ENCODE results near the gene ARHGEF2. TPM values are rescaled to one million over a fixed set of nuclear protein-coding genes. Genes with fewer than 3 reads are reported as not detected.

The ARHGEF2 gene
- total RNA-seq, 1 experiment from 2014 or later = 85.1 TPM

- H3K9ac ChIP-seq (ENCODE audit: low read length) = peak within 1 kb of the TSS; percentile 67
- H4K20me1 ChIP-seq (ENCODE audit: insufficient read depth, low read depth, low read length) = no peaks in the 10 kb centered on the region
- no peaks in the 10 kb centered on the region for H3K9me3 ChIP-seq (ENCODE audit: low read length)
- H3K4me3 ChIP-seq (ENCODE audit: low read length) = peak within 1 kb of the TSS; percentile 47; the same call in 1 of the 2 replicates
- no peak within 1 kb of the TSS for H2AFZ ChIP-seq (ENCODE audit: low read length)
- peak; percentile 90 for DNase-seq
- peaks cover 67% of the 10 kb centered on the region for H3K4me1 ChIP-seq (ENCODE audit: low read length)
- H3K27me3 ChIP-seq (ENCODE audit: low read length) = no peaks in the 10 kb centered on the region
- H3K27ac ChIP-seq (ENCODE audit: low read length) = peak within 1 kb of the TSS; percentile 96
- H3K9me2 ChIP-seq (replicated peaks; ENCODE audit: insufficient read depth, low read length) = no peaks in the 10 kb centered on the region
- H3K4me2 ChIP-seq (ENCODE audit: low read depth, low read length, poor library complexity, severe bottlenecking) = peak within 1 kb of the TSS; percentile 61
- no peaks in the 10 kb centered on the region for H3K79me2 ChIP-seq (ENCODE audit: low read length)
- H3K36me3 ChIP-seq (ENCODE audit: insufficient read depth, low read length) = 0 out of 2 replicates have a peak, but pooled peaks cover 9% of the 10 kb centered on the region
Observed at GRCh38 chr1:155940993-155941844, 37.1 kb downstream of the ARHGEF2 start, which contains the start of gene RXFP4. Gene RXFP4 (plus strand): TSS chr1:155941638. CDS start chr1:155941710, 72 bp downstream.

DNA sequence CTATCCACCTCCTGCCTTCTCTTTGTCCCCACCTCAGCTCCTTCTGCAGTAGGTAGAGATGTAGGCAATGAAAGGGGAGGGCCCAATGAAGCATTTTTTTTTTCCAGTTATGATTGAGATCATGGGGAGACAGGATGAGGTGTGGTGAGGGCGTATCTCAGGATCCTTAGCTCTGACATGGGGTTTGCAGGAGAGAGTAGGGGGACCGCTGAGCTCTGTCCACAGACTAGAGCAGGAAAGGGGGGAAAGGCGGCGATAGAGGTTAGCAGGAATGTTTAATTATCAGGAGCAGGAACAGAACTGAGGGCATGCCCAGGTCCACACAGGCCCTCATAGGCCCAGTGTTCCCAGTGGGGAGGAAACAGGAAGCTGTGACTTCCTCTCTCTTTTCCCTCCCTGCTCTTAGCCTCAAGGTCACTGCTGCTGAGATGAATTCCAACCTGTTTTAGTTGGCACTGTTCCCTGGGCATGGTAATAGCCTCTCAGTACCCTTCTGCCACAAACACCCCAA is 37.8 kb downstream of the ARHGEF2 start:
- Histone ChIP-seq H3K4me1 (ENCODE audit: low read length) (peaks cover 66% of the 10 kb centered on the region), H4K20me1 (ENCODE audit: insufficient read depth, low read depth, low read length) (no peaks in the 10 kb centered on the region), H3K27ac (ENCODE audit: low read length) (peak overlapping the region; percentile 96), H3K4me2 (ENCODE audit: low read depth, low read length, poor library complexity, severe bottlenecking) (peak overlapping the region; percentile 61), H3K27me3 (ENCODE audit: low read length) (no peaks in the 10 kb centered on the region), H3K36me3 (ENCODE audit: insufficient read depth, low read length) (0 out of 2 replicates have a peak, but pooled peaks cover 7% of the 10 kb centered on the region), H3K4me3 (ENCODE audit: low read length) (peak overlapping the region; percentile 47; the same call in 1 of the 2 replicates), H2AFZ (ENCODE audit: low read length) (no peak overlapping the region), H3K79me2 (ENCODE audit: low read length) (no peaks in the 10 kb centered on the region), H3K9ac (ENCODE audit: low read length) (peak overlapping the region; percentile 67), H3K9me2 (replicated peaks; ENCODE audit: insufficient read depth, low read length) (no peaks in the 10 kb centered on the region), H3K9me3 (ENCODE audit: low read length) (no peaks in the 10 kb centered on the region)
- DNase-seq = no peak

GRCh38 chr1:155938220-155938627 is 40.1 kb downstream of the ARHGEF2 start:
- Histone ChIP-seq H2AFZ (ENCODE audit: low read length) (no peak overlapping the region), H3K4me2 (ENCODE audit: low read depth, low read length, poor library complexity, severe bottlenecking) (no peak overlapping the region), H3K4me1 (ENCODE audit: low read length) (peaks cover 54% of the 10 kb centered on the region), H3K9me2 (replicated peaks; ENCODE audit: insufficient read depth, low read length) (no peaks in the 10 kb centered on the region), H4K20me1 (ENCODE audit: insufficient read depth, low read depth, low read length) (no peaks in the 10 kb centered on the region), H3K27me3 (ENCODE audit: low read length) (no peaks in the 10 kb centered on the region), H3K36me3 (ENCODE audit: insufficient read depth, low read length) (no peaks in the 10 kb centered on the region), H3K9ac (ENCODE audit: low read length) (no peak overlapping the region), H3K27ac (ENCODE audit: low read length) (peak overlapping the region; percentile 24; the same call in 1 of the 2 replicates), H3K9me3 (ENCODE audit: low read length) (no peaks in the 10 kb centered on the region), H3K4me3 (ENCODE audit: low read length) (no peak overlapping the region), H3K79me2 (ENCODE audit: low read length) (peaks cover 10% of the 10 kb centered on the region)
- DNase-seq = peak; percentile 82

DNA sequence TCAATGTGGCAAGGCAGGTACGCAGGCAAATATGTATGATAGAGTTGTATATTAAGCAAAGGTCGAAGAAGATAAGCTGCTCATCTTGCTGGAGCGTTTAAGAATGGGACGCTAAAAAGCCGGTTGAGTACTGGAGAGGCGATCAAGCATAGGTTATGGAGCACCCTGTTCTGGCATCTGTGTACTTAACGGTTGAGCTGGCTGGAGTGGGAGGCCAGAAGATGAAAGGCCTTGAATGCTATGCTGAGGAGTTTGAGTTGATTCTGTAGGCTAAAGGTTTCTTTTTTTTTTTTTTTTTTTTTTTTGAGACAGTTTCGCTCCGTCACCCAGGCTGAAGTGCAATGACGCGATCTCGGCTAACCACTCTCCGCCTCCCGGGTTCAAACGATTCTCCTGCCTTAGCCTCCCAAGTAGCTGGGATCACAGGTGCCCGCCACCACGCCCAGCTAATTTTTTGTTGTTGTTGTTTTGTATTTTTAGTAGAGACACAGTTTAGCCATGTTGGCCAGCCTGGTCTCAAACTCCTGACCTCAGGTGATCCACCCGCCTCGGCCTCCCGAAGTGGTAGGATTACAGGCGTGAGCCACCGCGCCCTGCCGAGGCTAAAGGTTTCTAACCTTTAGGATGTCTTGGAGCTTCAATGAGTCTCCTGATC is 43.3 kb downstream of the ARHGEF2 start:
- Histone ChIP-seq H3K27me3 (ENCODE audit: low read length) (no peaks in the 10 kb centered on the region), H3K79me2 (ENCODE audit: low read length) (peaks cover 41% of the 10 kb centered on the region), H3K4me3 (ENCODE audit: low read length) (peak overlapping the region; percentile 88), H3K9me2 (replicated peaks; ENCODE audit: insufficient read depth, low read length) (no peaks in the 10 kb centered on the region), H3K4me2 (ENCODE audit: low read depth, low read length, poor library complexity, severe bottlenecking) (peak overlapping the region; percentile 70), H3K9ac (ENCODE audit: low read length) (peak overlapping the region; percentile 69), H3K4me1 (ENCODE audit: low read length) (peaks cover 42% of the 10 kb centered on the region), H3K27ac (ENCODE audit: low read length) (peak overlapping the region; percentile 71), H3K36me3 (ENCODE audit: insufficient read depth, low read length) (peaks cover 30% of the 10 kb centered on the region), H2AFZ (ENCODE audit: low read length) (no peak overlapping the region), H3K9me3 (ENCODE audit: low read length) (no peaks in the 10 kb centered on the region), H4K20me1 (ENCODE audit: insufficient read depth, low read depth, low read length) (peaks cover 10% of the 10 kb centered on the region)
- no peak for DNase-seq

GRCh38 chr1:155934097-155934935 is 44.0 kb downstream of the ARHGEF2 start, which contains the start of gene KHDC4:
Gene KHDC4 (minus strand): TSS chr1:155934413. CDS start chr1:155934373, 40 bp downstream.
- Histone ChIP-seq H3K9me3 (ENCODE audit: low read length) (no peaks in the 10 kb centered on the region), H3K36me3 (ENCODE audit: insufficient read depth, low read length) (peaks cover 35% of the 10 kb centered on the region), H3K9ac (ENCODE audit: low read length) (peak within 1 kb of the TSS; percentile 94), H3K4me2 (ENCODE audit: low read depth, low read length, poor library complexity, severe bottlenecking) (peak within 1 kb of the TSS; percentile 70), H3K27me3 (ENCODE audit: low read length) (no peaks in the 10 kb centered on the region), H3K27ac (ENCODE audit: low read length) (peak within 1 kb of the TSS; percentile 83), H3K4me3 (ENCODE audit: low read length) (peak within 1 kb of the TSS; percentile 88), H3K79me2 (ENCODE audit: low read length) (peaks cover 45% of the 10 kb centered on the region), H2AFZ (ENCODE audit: low read length) (no peak within 1 kb of the TSS), H3K9me2 (replicated peaks; ENCODE audit: insufficient read depth, low read length) (no peaks in the 10 kb centered on the region), H4K20me1 (ENCODE audit: insufficient read depth, low read depth, low read length) (peaks cover 13% of the 10 kb centered on the region), H3K4me1 (ENCODE audit: low read length) (peaks cover 39% of the 10 kb centered on the region)
- peak; percentile 99 for DNase-seq

GRCh38 chr1:155933591-155934096 is 44.7 kb downstream of the ARHGEF2 start:
- peaks cover 41% of the 10 kb centered on the region for H3K36me3 ChIP-seq (ENCODE audit: insufficient read depth, low read length)
- peak overlapping the region; percentile 88 for H3K4me3 ChIP-seq (ENCODE audit: low read length)
- no peak overlapping the region for H2AFZ ChIP-seq (ENCODE audit: low read length)
- H3K9me2 ChIP-seq (replicated peaks; ENCODE audit: insufficient read depth, low read length) = no peaks in the 10 kb centered on the region
- peaks cover 50% of the 10 kb centered on the region for H3K79me2 ChIP-seq (ENCODE audit: low read length)
- peaks cover 39% of the 10 kb centered on the region for H3K4me1 ChIP-seq (ENCODE audit: low read length)
- no peaks in the 10 kb centered on the region for H3K9me3 ChIP-seq (ENCODE audit: low read length)
- no peaks in the 10 kb centered on the region for H3K27me3 ChIP-seq (ENCODE audit: low read length)
- no peak for DNase-seq
- peak overlapping the region; percentile 94 for H3K9ac ChIP-seq (ENCODE audit: low read length)
- peak overlapping the region; percentile 68 for H3K4me2 ChIP-seq (ENCODE audit: low read depth, low read length, poor library complexity, severe bottlenecking)
- peaks cover 13% of the 10 kb centered on the region for H4K20me1 ChIP-seq (ENCODE audit: insufficient read depth, low read depth, low read length)
- peak overlapping the region; percentile 83 for H3K27ac ChIP-seq (ENCODE audit: low read length)

DNA sequence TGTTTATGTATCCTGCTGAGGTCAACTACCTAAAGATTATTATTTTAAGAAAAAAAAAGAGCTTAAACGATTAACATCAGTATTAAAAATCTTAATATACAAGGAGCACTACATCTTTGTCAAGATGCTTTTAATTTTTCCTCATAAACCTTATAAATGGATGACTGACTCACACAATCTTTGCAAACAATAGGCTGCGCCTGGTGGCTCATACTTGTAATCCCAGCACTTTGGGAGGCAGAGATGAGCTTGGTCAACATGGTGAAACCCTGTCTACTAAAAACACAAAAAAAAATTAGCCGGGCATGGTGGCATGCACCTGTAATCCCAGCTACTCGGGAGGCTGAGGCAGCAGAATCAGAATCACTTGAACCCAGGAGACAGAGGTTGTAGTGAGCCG is 45.9 kb downstream of the ARHGEF2 start:
- peaks cover 50% of the 10 kb centered on the region for H3K79me2 ChIP-seq (ENCODE audit: low read length)

More for the DNA sequence above, 45.9 kb downstream of the ARHGEF2 start:
- Histone ChIP-seq H2AFZ (ENCODE audit: low read length) (no peak overlapping the region), H3K4me2 (ENCODE audit: low read depth, low read length, poor library complexity, severe bottlenecking) (peak overlapping the region; percentile 68), H4K20me1 (ENCODE audit: insufficient read depth, low read depth, low read length) (peaks cover 13% of the 10 kb centered on the region), H3K36me3 (ENCODE audit: insufficient read depth, low read length) (peaks cover 41% of the 10 kb centered on the region), H3K27me3 (ENCODE audit: low read length) (no peaks in the 10 kb centered on the region), H3K9me2 (replicated peaks; ENCODE audit: insufficient read depth, low read length) (no peaks in the 10 kb centered on the region), H3K4me3 (ENCODE audit: low read length) (peak overlapping the region; percentile 88; the same call in 1 of the 2 replicates), H3K9me3 (ENCODE audit: low read length) (no peaks in the 10 kb centered on the region), H3K27ac (ENCODE audit: low read length) (no peak overlapping the region), H3K4me1 (ENCODE audit: low read length) (peaks cover 35% of the 10 kb centered on the region), H3K9ac (ENCODE audit: low read length) (peak overlapping the region; percentile 94)
- DNase-seq = no peak

Data from Karpas-422 (cell line).